ENCODE results near the gene RFX2.

DNA sequence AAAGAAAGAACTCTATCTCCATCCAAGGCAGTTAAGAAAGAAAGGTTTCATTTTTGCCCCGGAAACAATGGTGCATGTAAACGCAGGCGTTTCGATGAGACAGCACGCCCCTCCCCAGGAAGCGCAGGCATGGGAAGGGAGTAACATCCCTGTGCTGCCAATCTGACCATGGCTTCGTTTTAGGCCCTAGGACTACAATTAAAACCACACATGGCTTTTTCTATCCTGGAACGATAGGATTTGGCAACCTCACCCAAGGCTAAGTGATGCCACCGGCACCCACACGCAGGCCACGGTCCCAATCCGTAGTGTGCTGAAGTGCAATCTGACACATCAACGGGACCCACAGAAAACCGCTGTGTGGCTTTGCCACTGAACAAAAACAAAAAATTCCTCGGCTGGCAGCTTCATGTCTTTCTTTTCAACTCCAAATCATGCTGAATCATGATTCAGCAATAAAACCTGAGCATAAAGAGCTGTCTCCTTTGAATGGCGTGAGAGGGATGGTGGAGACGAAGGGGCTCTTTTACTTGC is 156.6 kb downstream of the RFX2 start:
- TF ChIP-seq EZH2 (IDR thresholded peaks at IDR 0.05; ENCODE audit: borderline replicate concordance, low read depth, low read length) (no peak), CEBPB (tag; IDR thresholded peaks at IDR 0.05) (no peak), ETV5 (CRISPR knock-in tag; IDR thresholded peaks at IDR 0.05; ENCODE audit: low read depth) (no peak), POLR2B (IDR thresholded peaks at IDR 0.05; ENCODE audit: low read depth, partially characterized antibody) (no peak), TCF7 (IDR thresholded peaks at IDR 0.05; ENCODE audit: borderline replicate concordance) (no peak)
